Body of pancreas (tissue), 4 donors: ENCODE data around the gene GLP2R.

Source experiments
- POLR2A ChIP-seq, 3 donors: fragments of 450-650 bp; IDR thresholded peaks; one replicate each; pipeline ENCODE4 v1.6.1; 2016; ENCODE audit warnings: antibody characterized with exemption in 3 of 3, mild to moderate bottlenecking in 2 of 3
- TF ChIP-seq, protein P1 (sequence below), 7 experiments: fragments of 450-650 bp in 4 of 7; fragments of 200-600 bp in 3 of 7; sonication (generic) in 3 of 7; IDR thresholded peaks; one replicate each; pipeline ENCODE4 v1.5.1; 2016 to 2019; ENCODE audit warnings: antibody characterized with exemption in 7 of 7

DNA sequence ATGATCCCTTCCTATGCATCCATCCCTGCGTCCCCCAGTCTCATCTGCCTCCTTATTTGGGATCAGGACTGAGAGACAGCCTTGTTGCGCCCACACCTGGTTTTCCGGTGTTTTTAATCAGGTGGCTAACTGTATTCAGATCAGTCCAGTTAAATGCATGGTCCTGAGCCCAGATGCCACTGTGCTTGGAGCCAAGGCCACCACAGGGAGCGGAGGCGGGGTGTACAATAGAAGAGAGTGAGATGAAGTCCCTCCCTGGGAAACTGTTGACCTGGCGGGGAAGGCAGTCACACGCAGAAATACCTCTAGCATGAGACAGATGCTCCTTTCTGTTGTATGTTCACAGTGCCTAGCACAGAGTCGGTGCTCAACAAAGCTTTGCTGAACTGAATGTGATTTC lies 73.1 kb downstream of the GLP2R start:
- TF ChIP-seq POLR2A (IDR thresholded peaks at IDR 0.05): no peak
- TF ChIP-seq, protein P1, sequence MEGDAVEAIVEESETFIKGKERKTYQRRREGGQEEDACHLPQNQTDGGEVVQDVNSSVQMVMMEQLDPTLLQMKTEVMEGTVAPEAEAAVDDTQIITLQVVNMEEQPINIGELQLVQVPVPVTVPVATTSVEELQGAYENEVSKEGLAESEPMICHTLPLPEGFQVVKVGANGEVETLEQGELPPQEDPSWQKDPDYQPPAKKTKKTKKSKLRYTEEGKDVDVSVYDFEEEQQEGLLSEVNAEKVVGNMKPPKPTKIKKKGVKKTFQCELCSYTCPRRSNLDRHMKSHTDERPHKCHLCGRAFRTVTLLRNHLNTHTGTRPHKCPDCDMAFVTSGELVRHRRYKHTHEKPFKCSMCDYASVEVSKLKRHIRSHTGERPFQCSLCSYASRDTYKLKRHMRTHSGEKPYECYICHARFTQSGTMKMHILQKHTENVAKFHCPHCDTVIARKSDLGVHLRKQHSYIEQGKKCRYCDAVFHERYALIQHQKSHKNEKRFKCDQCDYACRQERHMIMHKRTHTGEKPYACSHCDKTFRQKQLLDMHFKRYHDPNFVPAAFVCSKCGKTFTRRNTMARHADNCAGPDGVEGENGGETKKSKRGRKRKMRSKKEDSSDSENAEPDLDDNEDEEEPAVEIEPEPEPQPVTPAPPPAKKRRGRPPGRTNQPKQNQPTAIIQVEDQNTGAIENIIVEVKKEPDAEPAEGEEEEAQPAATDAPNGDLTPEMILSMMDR (IDR thresholded peaks at IDR 0.05): no peak
